A172 (cell line): ENCODE measurements around the gene SLC38A8. TPM values are rescaled to one million over a fixed set of nuclear protein-coding genes. Genes with fewer than 3 reads are reported as not detected.

Experiments used
- DNase-seq: peaks from one replicate; pipeline ENCODE4 v3.0.0-alpha.2; 2015; ENCODE audit warnings: low spot score
- total RNA-seq: library from RNA; depleted of rRNA; stranded (reverse); fragments of >200 nt; shearing (Covaris generic); gene quantifications from 2 replicates; pipeline ENCODE4 v1.2.3, GENCODE V29; 2014; rRNA removed

SLC38A8 gene
- total RNA-seq: not detected in 2 replicates

- DNase-seq: no peak
These were observed at the start of gene SLC38A8 for GRCh38 chr16:84042308-84042878. Gene SLC38A8, minus strand, starts transcription at chr16:84042795. Its CDS starts 638 bp downstream, at chr16:84042157.

- DNase-seq: no peak
These were observed 48.9 kb upstream of the SLC38A8 start for GRCh38 chr16:84091460-84091859.

GRCh38 chr16:84090211-84090610, 47.6 kb upstream of the SLC38A8 start:
- DNase-seq: no peak

GRCh38 chr16:84088695-84089395, 46.2 kb upstream of the SLC38A8 start:
- DNase-seq: no peak

GRCh38 chr16:84087466-84088151, 45.0 kb upstream of the SLC38A8 start:
- no peak for DNase-seq

GRCh38 chr16:84087001-84087400, 44.4 kb upstream of the SLC38A8 start:
- no peak for DNase-seq

GRCh38 chr16:84086341-84086740, 43.7 kb upstream of the SLC38A8 start:
- no peak for DNase-seq

- DNase-seq: no peak
These were observed 43.2 kb upstream of the SLC38A8 start for GRCh38 chr16:84085773-84086172.

- DNase-seq: no peak
These were observed 42.7 kb upstream of the SLC38A8 start for GRCh38 chr16:84085271-84085667.

GRCh38 chr16:84084570-84085270, 42.1 kb upstream of the SLC38A8 start:
- peak; percentile 67 for DNase-seq

- DNase-seq: no peak
These were observed 40.4 kb upstream of the SLC38A8 start for GRCh38 chr16:84082835-84083569.

GRCh38 chr16:84082110-84082509, 39.5 kb upstream of the SLC38A8 start:
- no peak for DNase-seq

- DNase-seq: no peak
These were observed 38.9 kb upstream of the SLC38A8 start for GRCh38 chr16:84081446-84081989.

GRCh38 chr16:84080813-84081212, 38.2 kb upstream of the SLC38A8 start:
- DNase-seq: no peak

- no peak for DNase-seq
These were observed 37.8 kb upstream of the SLC38A8 start for GRCh38 chr16:84080378-84080777.

GRCh38 chr16:84079664-84080063, 37.1 kb upstream of the SLC38A8 start:
- DNase-seq: no peak

- no peak for DNase-seq
These were observed 32.8 kb upstream of the SLC38A8 start for GRCh38 chr16:84075376-84075775.

- DNase-seq: no peak
These were observed 32.1 kb upstream of the SLC38A8 start for GRCh38 chr16:84074721-84075120.

- no peak for DNase-seq
These were observed 29.4 kb upstream of the SLC38A8 start for GRCh38 chr16:84072014-84072413.

GRCh38 chr16:84071121-84071520, 28.5 kb upstream of the SLC38A8 start:
- DNase-seq: no peak

- DNase-seq: no peak
These were observed 26.9 kb upstream of the SLC38A8 start for GRCh38 chr16:84069540-84069939.
